ENCODE data around the gene TNFSF18.

- TF ChIP-seq CTCF (IDR thresholded peaks at IDR 0.05; ENCODE audit: poor library complexity): no peak
- TF ChIP-seq EZH2 (IDR thresholded peaks at IDR 0.05; ENCODE audit: borderline replicate concordance): no peak
- no peak for TF ChIP-seq EZH2phosphoT487 (IDR thresholded peaks at IDR 0.05; ENCODE audit: low read depth, severe bottlenecking, unreplicated experiment)
Measured at GRCh38 chr1:173039626-173040025, 11.1 kb downstream of the TNFSF18 start.
